Trophoblast cell (in vitro differentiated cells and primary cell): Measurements from ENCODE around the gene OR51V1.

Experiments used
- DNase-seq, 2 donors: peaks; one replicate each; pipeline ENCODE4 v3.0.0-alpha.2; 2016
- H2AFZ ChIP-seq: 2 replicates; pipeline ENCODE4 v1.6.1; 2013; ENCODE audit warnings: low read length, moderate library complexity, mild to moderate bottlenecking; ENCODE audit not compliant: insufficient read depth, poor library complexity
- H2AK5ac ChIP-seq: 2 replicates; pipeline ENCODE4 v1.6.1; 2013; ENCODE audit warnings: mild to moderate bottlenecking, low read length
- H2BK120ac ChIP-seq: 2 replicates; pipeline ENCODE4 v1.6.1; 2013; ENCODE audit warnings: low read length, mild to moderate bottlenecking, moderate library complexity; ENCODE audit not compliant: insufficient read depth, poor library complexity
- H2BK12ac ChIP-seq: 2 replicates; pipeline ENCODE4 v1.6.1; 2013; ENCODE audit warnings: mild to moderate bottlenecking, low read length, moderate library complexity
- H2BK5ac ChIP-seq: 2 replicates; pipeline ENCODE4 v1.6.1; 2013; ENCODE audit warnings: low read length, low read depth, moderate library complexity, mild to moderate bottlenecking; ENCODE audit not compliant: poor library complexity
- H3K14ac ChIP-seq: 2 replicates; pipeline ENCODE4 v1.6.1; 2013; ENCODE audit warnings: mild to moderate bottlenecking, low read length
- H3K18ac ChIP-seq: 2 replicates; pipeline ENCODE4 v1.6.1; 2013; ENCODE audit warnings: mild to moderate bottlenecking, low read length
- H3K23ac ChIP-seq: 2 replicates; pipeline ENCODE4 v1.6.1; 2013; ENCODE audit warnings: low read length
- H3K27ac ChIP-seq: 2 replicates; pipeline ENCODE4 v1.5.1; 2013; ENCODE audit warnings: low read depth, mild to moderate bottlenecking, inconsistent platforms, low read length, moderate library complexity
- H3K27me3 ChIP-seq: 2 replicates; pipeline ENCODE4 v1.6.1; 2013; ENCODE audit warnings: inconsistent platforms, mild to moderate bottlenecking, low read length, moderate library complexity; ENCODE audit not compliant: insufficient read depth
- H3K36me3 ChIP-seq, 2 experiments: 1 replicate in 1 of 2; 2 replicates in 1 of 2; pipeline ENCODE4 v1.6.1; 2013; ENCODE audit warnings: low read length in 2 of 2, mild to moderate bottlenecking in 2 of 2, moderate library complexity in 1 of 2; ENCODE audit not compliant: insufficient read depth in 2 of 2, control insufficient read depth in 1 of 2
- H3K4ac ChIP-seq: 2 replicates; pipeline ENCODE4 v1.6.1; 2013; ENCODE audit warnings: low read depth, mild to moderate bottlenecking, low read length, moderate library complexity
- H3K4me1 ChIP-seq, 2 experiments: 1 replicate in 1 of 2; 2 replicates in 1 of 2; pipeline ENCODE4 v1.6.1; 2013; ENCODE audit warnings: low read length in 2 of 2, mild to moderate bottlenecking in 2 of 2, moderate library complexity in 1 of 2; ENCODE audit not compliant: insufficient read depth in 2 of 2, control insufficient read depth in 1 of 2
- H3K4me2 ChIP-seq: 2 replicates; pipeline ENCODE4 v1.6.1; 2013; ENCODE audit warnings: inconsistent platforms, mild to moderate bottlenecking, low read length, moderate library complexity
- H3K4me3 ChIP-seq: 2 replicates; pipeline ENCODE4 v1.5.1; 2013; ENCODE audit warnings: mild to moderate bottlenecking, low read depth, low read length, inconsistent platforms
- H3K79me1 ChIP-seq: one replicate; pipeline ENCODE4 v1.6.1; 2013; ENCODE audit warnings: low read length
- H3K79me2 ChIP-seq: 2 replicates; pipeline ENCODE4 v1.6.1; 2013; ENCODE audit warnings: low read length, mild to moderate bottlenecking; ENCODE audit not compliant: control insufficient read depth, insufficient read depth, poor library complexity
- H3K9ac ChIP-seq: 2 replicates; pipeline ENCODE4 v1.6.1; 2013; ENCODE audit warnings: mild to moderate bottlenecking, low read length
- H3K9me3 ChIP-seq: 2 replicates; pipeline ENCODE4 v1.6.1; 2013; ENCODE audit warnings: low read depth, mild to moderate bottlenecking, control low read depth, inconsistent platforms, low read length; ENCODE audit not compliant: insufficient read depth
- H4K12ac ChIP-seq: 2 replicates; pipeline ENCODE4 v1.6.1; 2013; ENCODE audit warnings: low read depth, mild to moderate bottlenecking, low read length, moderate library complexity
- H4K8ac ChIP-seq: 2 replicates; pipeline ENCODE4 v1.6.1; 2013; ENCODE audit warnings: low read depth, mild to moderate bottlenecking, low read length, moderate library complexity
- H4K91ac ChIP-seq: one replicate; pipeline ENCODE4 v1.6.1; 2013; ENCODE audit warnings: low read depth, mild to moderate bottlenecking, low read length, moderate library complexity
- WGBS: extraction: QIAGEN DNeasy Blood & Tissue Kit; methylation state at CpG from one replicate; pipeline ENCODE4 v1.1.7; 2013; ENCODE audit warnings: missing lambda C conversion rate; ENCODE audit not compliant: insufficient read length, insufficient coverage; ENCODE audit errors: extremely low coverage; 5-methylcytosine and 5-hydroxymethylcytosine counted together

The OR51V1 gene

GRCh38 chr11:5227681-5228080, 27.2 kb upstream of the OR51V1 start:
- no peak overlapping the region for H3K23ac ChIP-seq
- no peak overlapping the region for H2AK5ac ChIP-seq
- H3K4me2 ChIP-seq: no peak overlapping the region
- no peak overlapping the region for H4K12ac ChIP-seq
- no peak overlapping the region for H2BK120ac ChIP-seq
- no peak overlapping the region for H3K14ac ChIP-seq
- no CpG with 5 or more reads among the region's 1 CpG for WGBS
- no peak overlapping the region for H4K8ac ChIP-seq
- no peak overlapping the region for H2AFZ ChIP-seq
- no peak overlapping the region for H3K4ac ChIP-seq
- H3K18ac ChIP-seq: no peak overlapping the region
- no peaks in the 10 kb centered on the region for H3K79me2 ChIP-seq
- H3K27ac ChIP-seq: no peak overlapping the region
- no peak overlapping the region for H3K9ac ChIP-seq
- H2BK12ac ChIP-seq: no peak overlapping the region
- no peaks in the 10 kb centered on the region for H3K4me1 ChIP-seq
- H4K91ac ChIP-seq: no peak overlapping the region
- H3K27me3 ChIP-seq: no peaks in the 10 kb centered on the region
- no peaks in the 10 kb centered on the region for H3K36me3 ChIP-seq
- no peaks in the 10 kb centered on the region for H3K79me1 ChIP-seq
- H2BK5ac ChIP-seq: no peak overlapping the region
- H3K4me3 ChIP-seq: no peak overlapping the region
- DNase-seq: no peak
- no peaks in the 10 kb centered on the region for H3K9me3 ChIP-seq

GRCh38 chr11:5226732-5227310, 26.3 kb upstream of the OR51V1 start, which contains the start of gene HBB:
HBB (minus strand) TSS chr11:5227071; CDS start chr11:5227021, 50 bp downstream.
- Histone ChIP-seq H3K14ac (no peak within 1 kb of the TSS), H3K27ac (no peak within 1 kb of the TSS), H4K12ac (no peak within 1 kb of the TSS), H3K23ac (no peak within 1 kb of the TSS), H3K9me3 (no peaks in the 10 kb centered on the region), H2BK120ac (no peak within 1 kb of the TSS), H4K91ac (no peak within 1 kb of the TSS), H3K4ac (no peak within 1 kb of the TSS), H2BK12ac (no peak within 1 kb of the TSS), H2AK5ac (no peak within 1 kb of the TSS), H3K18ac (no peak within 1 kb of the TSS), H3K79me1 (no peaks in the 10 kb centered on the region), H3K79me2 (no peaks in the 10 kb centered on the region), H3K27me3 (no peaks in the 10 kb centered on the region), H4K8ac (no peak within 1 kb of the TSS), H2BK5ac (no peak within 1 kb of the TSS), H3K4me1 (no peaks in the 10 kb centered on the region), H3K4me3 (peak within 1 kb of the TSS; percentile 44), H2AFZ (no peak within 1 kb of the TSS), H3K9ac (no peak within 1 kb of the TSS), H3K36me3 (no peaks in the 10 kb centered on the region), H3K4me2 (no peak within 1 kb of the TSS)
- no peak for DNase-seq
- no CpG with 5 or more reads among the region's 3 CpGs for WGBS

GRCh38 chr11:5225480-5225871, 25.0 kb upstream of the OR51V1 start:
- H4K91ac ChIP-seq: no peak overlapping the region
- no peak overlapping the region for H3K4me3 ChIP-seq
- H3K27me3 ChIP-seq: no peaks in the 10 kb centered on the region
- no peak overlapping the region for H4K8ac ChIP-seq
- H3K27ac ChIP-seq: no peak overlapping the region
- H2BK120ac ChIP-seq: no peak overlapping the region
- no peak overlapping the region for H4K12ac ChIP-seq
- H3K14ac ChIP-seq: no peak overlapping the region
- H3K23ac ChIP-seq: no peak overlapping the region
- no peak overlapping the region for H2AK5ac ChIP-seq
- no peak overlapping the region for H3K4me2 ChIP-seq
- peaks cover 2% of the 10 kb centered on the region for H3K9me3 ChIP-seq
- no peak overlapping the region for H3K4ac ChIP-seq
- H2BK5ac ChIP-seq: no peak overlapping the region
- no peak for DNase-seq
- WGBS: no CpG with 5 or more reads among the region's 2 CpGs
- H3K79me2 ChIP-seq: no peaks in the 10 kb centered on the region
- H3K4me1 ChIP-seq: no peaks in the 10 kb centered on the region
- no peaks in the 10 kb centered on the region for H3K79me1 ChIP-seq
- H3K9ac ChIP-seq: no peak overlapping the region
- no peak overlapping the region for H2BK12ac ChIP-seq
- no peak overlapping the region for H3K18ac ChIP-seq
- no peaks in the 10 kb centered on the region for H3K36me3 ChIP-seq
- H2AFZ ChIP-seq: no peak overlapping the region

GRCh38 chr11:5224538-5225479, 24.3 kb upstream of the OR51V1 start:
- Histone ChIP-seq H3K4me1 (no peaks in the 10 kb centered on the region), H4K8ac (no peak overlapping the region), H3K23ac (no peak overlapping the region), H3K79me1 (no peaks in the 10 kb centered on the region), H2BK5ac (no peak overlapping the region), H3K9me3 (peaks cover 2% of the 10 kb centered on the region), H3K79me2 (no peaks in the 10 kb centered on the region), H3K36me3 (no peaks in the 10 kb centered on the region), H4K12ac (no peak overlapping the region), H2AFZ (no peak overlapping the region), H3K4ac (no peak overlapping the region), H2BK12ac (no peak overlapping the region), H4K91ac (no peak overlapping the region), H2BK120ac (no peak overlapping the region), H3K4me2 (no peak overlapping the region), H3K27ac (no peak overlapping the region), H3K9ac (no peak overlapping the region), H3K27me3 (no peaks in the 10 kb centered on the region), H3K14ac (no peak overlapping the region), H3K18ac (no peak overlapping the region), H3K4me3 (no peak overlapping the region), H2AK5ac (no peak overlapping the region)
- no CpG with 5 or more reads among the region's 6 CpGs for WGBS
- no peak for DNase-seq
